CD14-positive monocyte (primary cell): ENCODE measurements around the gene DTNBP1. TPM values are rescaled to one million over a fixed set of nuclear protein-coding genes. Genes with fewer than 3 reads are reported as not detected.

Experiments used
- DNase-seq, 3 donors: peaks; one replicate each; pipeline ENCODE4 v3.0.0-alpha.2; 2011 to 2022
- H2AFZ ChIP-seq: 2 replicates; pipeline ENCODE4 v1.6.0; 2012; ENCODE audit warnings: mild to moderate bottlenecking, low read depth, low read length, inconsistent platforms; ENCODE audit not compliant: insufficient read depth, poor library complexity, severe bottlenecking
- H3K27ac ChIP-seq, 2 donors: 1 replicate in 1 of 2; 2 replicates in 1 of 2; pipeline ENCODE4 v1.5.1; 2012 to 2013; ENCODE audit warnings: low read length in 2 of 2, control low read depth in 1 of 2, inconsistent platforms in 1 of 2, low read depth in 1 of 2, mild to moderate bottlenecking in 1 of 2
- H3K27me3 ChIP-seq, 2 donors: one replicate each; pipeline versions ENCODE4 v1.6.0 to v1.6.1; 2011 to 2013; ENCODE audit warnings: low read length in 2 of 2; ENCODE audit not compliant: control insufficient read depth in 2 of 2, insufficient read depth in 2 of 2
- H3K36me3 ChIP-seq, 2 donors: replicated peaks in 1 of 2; 1 replicate in 1 of 2; 2 replicates in 1 of 2; pipeline versions ENCODE4 v1.5.1 to v1.6.1; 2012 to 2013; ENCODE audit warnings: low read length in 2 of 2, control low read depth in 1 of 2, inconsistent platforms in 1 of 2, mild to moderate bottlenecking in 1 of 2; ENCODE audit not compliant: insufficient read depth in 2 of 2, control insufficient read depth in 1 of 2
- H3K4me1 ChIP-seq, 2 donors: 1 replicate in 1 of 2; 2 replicates in 1 of 2; pipeline versions ENCODE4 v1.5.1 to v1.6.1; 2012 to 2013; ENCODE audit warnings: low read length in 2 of 2, control low read depth in 1 of 2, inconsistent platforms in 1 of 2, mild to moderate bottlenecking in 1 of 2, moderate library complexity in 1 of 2; ENCODE audit not compliant: insufficient read depth in 2 of 2, control insufficient read depth in 1 of 2
- H3K4me2 ChIP-seq: replicated peaks from 2 replicates; pipeline ENCODE3; 2012; ENCODE audit warnings: low read length, moderate library complexity, mild to moderate bottlenecking; ENCODE audit not compliant: poor library complexity, severe bottlenecking; ENCODE audit errors: extremely low read depth
- H3K4me3 ChIP-seq, 3 experiments: fragments of 200-600 bp in 1 of 3; sonication (generic) in 1 of 3; replicated peaks in 1 of 3; 1 replicate in 2 of 3; 2 replicates in 1 of 3; pipeline ENCODE4 v1.5.1; 2011 to 2013; ENCODE audit warnings: low read length in 3 of 3, mild to moderate bottlenecking in 3 of 3, control low read depth in 2 of 3, low read depth in 2 of 3, inconsistent platforms in 1 of 3, moderate library complexity in 1 of 3
- H3K79me2 ChIP-seq: 2 replicates; pipeline ENCODE4 v1.6.0; 2012; ENCODE audit warnings: mild to moderate bottlenecking, control low read depth, inconsistent platforms, low read length, moderate library complexity; ENCODE audit not compliant: insufficient read depth
- H3K9ac ChIP-seq: 2 replicates; pipeline ENCODE4 v1.6.0; 2017; ENCODE audit warnings: low read length, mild to moderate bottlenecking; ENCODE audit not compliant: insufficient read depth, poor library complexity, severe bottlenecking
- H3K9me3 ChIP-seq, 2 donors: replicated peaks in 1 of 2; 1 replicate in 1 of 2; 2 replicates in 1 of 2; pipeline versions ENCODE4 v1.5.1 to v1.6.1; 2012 to 2013; ENCODE audit warnings: low read length in 2 of 2, control low read depth in 1 of 2; ENCODE audit not compliant: control insufficient read depth in 1 of 2, insufficient read depth in 1 of 2
- H4K20me1 ChIP-seq: 2 replicates; pipeline ENCODE4 v1.6.0; 2012; ENCODE audit warnings: mild to moderate bottlenecking, low read length, control low read depth, moderate library complexity; ENCODE audit not compliant: insufficient read depth
- H3K27ac Mint-ChIP-seq, 7 donors: one replicate each; pipeline ENCODE4 v1.8.0; 2020; ENCODE audit warnings: mild to moderate bottlenecking in 7 of 7, mixed read lengths in 7 of 7, moderate library complexity in 6 of 7, inconsistent platforms in 2 of 7
- H3K27me3 Mint-ChIP-seq, 3 donors: one replicate each; pipeline ENCODE4 v1.8.0; 2021 to 2022; ENCODE audit warnings: low read depth in 3 of 3, mild to moderate bottlenecking in 3 of 3, mixed read lengths in 3 of 3, moderate library complexity in 3 of 3, inconsistent platforms in 1 of 3
- H3K36me3 Mint-ChIP-seq, 2 donors: one replicate each; pipeline ENCODE4 v1.8.0; 2020; ENCODE audit warnings: mixed read lengths in 2 of 2, inconsistent platforms in 1 of 2, mild to moderate bottlenecking in 1 of 2
- H3K4me1 Mint-ChIP-seq: one replicate; pipeline ENCODE4 v1.8.0; 2020; ENCODE audit warnings: mild to moderate bottlenecking, mixed read lengths
- H3K4me3 Mint-ChIP-seq, 2 donors: one replicate each; pipeline ENCODE4 v1.8.0; 2020; ENCODE audit warnings: mild to moderate bottlenecking in 2 of 2, mixed read lengths in 2 of 2, moderate library complexity in 1 of 2
- H3K9me3 Mint-ChIP-seq, 7 donors: one replicate each; pipeline ENCODE4 v1.8.0; 2020 to 2022; ENCODE audit warnings: mixed read lengths in 7 of 7, mild to moderate bottlenecking in 6 of 7, moderate library complexity in 6 of 7, inconsistent platforms in 2 of 7
- CTCF ChIP-seq: fragments of 200-600 bp; IDR thresholded peaks from one replicate; pipeline ENCODE4 v1.8.0; 2022; ENCODE audit warnings: antibody characterized with exemption, mild to moderate bottlenecking
- WGBS: methylation state at CpG from one replicate; pipeline ENCODE4 v1.1.5; 2013; ENCODE audit warnings: missing lambda C conversion rate; ENCODE audit not compliant: insufficient coverage; 5-methylcytosine and 5-hydroxymethylcytosine counted together
- intact Hi-C, 2 donors: fragments of 100-400 bp; cut with micrococcal nuclease; formaldehyde crosslinking; loops; one replicate each; pipeline versions ENCODE4 v1.15.0 to v1.15.1; 2023
- polyA plus RNA-seq, 3 donors: library from polyadenylated mRNA; depleted of rRNA in 1 of 3; unstranded in 2 of 3; stranded (reverse) in 1 of 3; fragments of 300-500 nt in 2 of 3; fragments of >200 nt in 1 of 3; fragmentation: Illumina TruSeq in 2 of 3; gene quantifications; 1 replicate in 2 of 3; 2 replicates in 1 of 3; pipeline ENCODE4 v1.2.3, GENCODE V29; 2012 to 2021

DTNBP1 gene
- polyA plus RNA-seq, 3 donors = 19.7 to 26.9 (median 20.5) TPM

GRCh38 chr6:15479761-15480160 is 183.1 kb downstream of the DTNBP1 start:
- H3K27me3 ChIP-seq = no peaks in the 10 kb centered on the region
- H3K4me1 Mint-ChIP-seq = peaks cover 47% of the 10 kb centered on the region
- H2AFZ ChIP-seq = no peak overlapping the region
- peaks cover 0 to 2% (median 0%) of the 10 kb centered on the region in 7 donors for H3K9me3 Mint-ChIP-seq
- WGBS = 88% methylated on average over 3 of the region's 5 CpGs
- peak overlapping the region in 1 of 2 donors; percentile 26 for H3K27ac ChIP-seq
- no peak for TF ChIP-seq CTCF
- peaks cover 100% of the 10 kb centered on the region for H4K20me1 ChIP-seq
- H3K9me3 ChIP-seq = no peaks in the 10 kb centered on the region
- no peak overlapping the region for H3K4me2 ChIP-seq
- peaks cover 99% of the 10 kb centered on the region for H3K79me2 ChIP-seq
- peaks cover 15 to 53% of the 10 kb centered on the region in 2 donors for H3K36me3 ChIP-seq
- H3K27me3 Mint-ChIP-seq = no peaks in the 10 kb centered on the region
- peaks cover 53% of the 10 kb centered on the region in 2 donors for H3K36me3 Mint-ChIP-seq
- H3K4me3 Mint-ChIP-seq = no peak overlapping the region
- H3K4me3 ChIP-seq = no peak overlapping the region
- intact Hi-C loops = no loop called here
- peaks cover 12 to 16% of the 10 kb centered on the region in 2 donors for H3K4me1 ChIP-seq
- no peak overlapping the region for H3K9ac ChIP-seq
- DNase-seq = no peak
- H3K27ac Mint-ChIP-seq = peak overlapping the region in 2 of 7 donors; percentile 51 to 59

- Mint-ChIP-seq H3K4me1 (peaks cover 60% of the 10 kb centered on the region), H3K27ac (peak overlapping the region in 1 of 7 donors; percentile 53)
- no peak overlapping the region for H3K27ac ChIP-seq
These were observed 185.1 kb downstream of the DTNBP1 start for GRCh38 chr6:15477746-15478145.

More at GRCh38 chr6:15477746-15478145, 185.1 kb downstream of the DTNBP1 start:
- Histone ChIP-seq H3K27me3 (no peaks in the 10 kb centered on the region), H3K79me2 (peaks cover 89% of the 10 kb centered on the region), H3K4me1 (peaks cover 32 to 36% of the 10 kb centered on the region in 2 donors), H3K9ac (no peak overlapping the region), H2AFZ (no peak overlapping the region), H3K9me3 (no peaks in the 10 kb centered on the region), H3K36me3 (peaks cover 17 to 62% of the 10 kb centered on the region in 2 donors), H3K4me2 (no peak overlapping the region), H3K4me3 (no peak overlapping the region), H4K20me1 (peaks cover 100% of the 10 kb centered on the region)
- no peak for TF ChIP-seq CTCF
- no peak overlapping the region for H3K4me3 Mint-ChIP-seq
- H3K9me3 Mint-ChIP-seq = peaks cover 0 to 2% (median 0%) of the 10 kb centered on the region in 7 donors
- no peak for DNase-seq
- WGBS = 65% methylated on average over 4 of the region's 5 CpGs
- H3K27me3 Mint-ChIP-seq = no peaks in the 10 kb centered on the region
- H3K36me3 Mint-ChIP-seq = peaks cover 55 to 58% of the 10 kb centered on the region in 2 donors
- intact Hi-C loops = no loop called here
